ENCODE measurements around the gene FBXO2. TPM values are rescaled to one million over a fixed set of nuclear protein-coding genes. Genes with fewer than 3 reads are reported as not detected.

The FBXO2 gene
- total RNA-seq, 1 experiment from 2014 or later: not detected

- Histone ChIP-seq H3K4me1 (ENCODE audit: insufficient read depth, low read length, poor library complexity, severe bottlenecking) (peaks cover 29% of the 10 kb centered on the region), H3K36me3 (ENCODE audit: insufficient read depth, low read length, poor library complexity, severe bottlenecking) (no peaks in the 10 kb centered on the region), H3K27me3 (replicated peaks; ENCODE audit: insufficient read depth, low read depth, low read length, poor library complexity) (peaks cover 9% of the 10 kb centered on the region), H3K9me3 (ENCODE audit: low read depth, low read length, poor library complexity, severe bottlenecking) (no peaks in the 10 kb centered on the region), H3K27ac (ENCODE audit: low read depth, low read length, poor library complexity, severe bottlenecking) (no peak within 1 kb of the TSS), H3K4me3 (ENCODE audit: low read depth, low read length, poor library complexity, severe bottlenecking) (peak within 1 kb of the TSS; percentile 61)
- intact Hi-C loops (cut with micrococcal nuclease; ENCODE audit: unreplicated experiment): no loop called here
- ChIA-PET POLR2A (ENCODE audit: low non-redundant PET) (no interaction called here), CTCF (interaction anchor here (0.7 kb wide), 1 partner anchor 27 kb away, joined by 3 read pairs; the partner anchor contains the start of gene FBXO6)
- no peak for TF ChIP-seq EZH2 (IDR thresholded peaks at IDR 0.05; ENCODE audit: borderline replicate concordance, low read depth, low read length, poor library complexity, severe bottlenecking)
- TF ChIP-seq CTCF (conservative IDR thresholded peaks at IDR 0.05; ENCODE audit: low read depth, low read length): no peak
- DNase-seq (ENCODE audit: low spot score): peak; percentile 53
- no TSS peak for BruUV-seq (replicated peaks)
Observed at GRCh38 chr1:11691302-11691914, 37.2 kb upstream of the FBXO2 start, which contains the start of gene DRAXIN. Gene DRAXIN (plus strand): TSS chr1:11691710. CDS start chr1:11706259, 14,549 bp downstream.

GRCh38 chr1:11690397-11691301 lies 36.4 kb upstream of the FBXO2 start:
- BruUV-seq (replicated peaks): no TSS peak
- POLR2A ChIA-PET (ENCODE audit: low non-redundant PET): no interaction called here
- DNase-seq (ENCODE audit: low spot score): no peak
- peaks cover 29% of the 10 kb centered on the region for H3K4me1 ChIP-seq (ENCODE audit: insufficient read depth, low read length, poor library complexity, severe bottlenecking)
- no peaks in the 10 kb centered on the region for H3K9me3 ChIP-seq (ENCODE audit: low read depth, low read length, poor library complexity, severe bottlenecking)
- CTCF ChIA-PET: interaction anchor here (0.7 to 1.3 kb wide), 2 partner anchors 20 to 27 kb away, joined by 3 to 6 read pairs; partner anchors contain the start of gene FBXO6
- TF ChIP-seq CTCF (conservative IDR thresholded peaks at IDR 0.05; ENCODE audit: low read depth, low read length): no peak
- TF ChIP-seq EZH2 (IDR thresholded peaks at IDR 0.05; ENCODE audit: borderline replicate concordance, low read depth, low read length, poor library complexity, severe bottlenecking): no peak
- H3K27me3 ChIP-seq (replicated peaks; ENCODE audit: insufficient read depth, low read depth, low read length, poor library complexity): peaks cover 9% of the 10 kb centered on the region
- H3K27ac ChIP-seq (ENCODE audit: low read depth, low read length, poor library complexity, severe bottlenecking): no peak overlapping the region
- H3K36me3 ChIP-seq (ENCODE audit: insufficient read depth, low read length, poor library complexity, severe bottlenecking): no peaks in the 10 kb centered on the region
- intact Hi-C loops (cut with micrococcal nuclease; ENCODE audit: unreplicated experiment): no loop called here
- peak overlapping the region; percentile 61 for H3K4me3 ChIP-seq (ENCODE audit: low read depth, low read length, poor library complexity, severe bottlenecking)

GRCh38 chr1:11688506-11688905 lies 34.3 kb upstream of the FBXO2 start:
- H3K27me3 ChIP-seq (replicated peaks; ENCODE audit: insufficient read depth, low read depth, low read length, poor library complexity): peaks cover 9% of the 10 kb centered on the region
- no peaks in the 10 kb centered on the region for H3K9me3 ChIP-seq (ENCODE audit: low read depth, low read length, poor library complexity, severe bottlenecking)
- TF ChIP-seq EZH2 (IDR thresholded peaks at IDR 0.05; ENCODE audit: borderline replicate concordance, low read depth, low read length, poor library complexity, severe bottlenecking): no peak
- no peak for TF ChIP-seq CTCF (conservative IDR thresholded peaks at IDR 0.05; ENCODE audit: low read depth, low read length)
- peaks cover 49% of the 10 kb centered on the region for H3K4me1 ChIP-seq (ENCODE audit: insufficient read depth, low read length, poor library complexity, severe bottlenecking)
- POLR2A ChIA-PET (ENCODE audit: low non-redundant PET): no interaction called here
- H3K4me3 ChIP-seq (ENCODE audit: low read depth, low read length, poor library complexity, severe bottlenecking): no peak overlapping the region
- intact Hi-C loops (cut with micrococcal nuclease; ENCODE audit: unreplicated experiment): no loop called here
- BruUV-seq (replicated peaks): no TSS peak
- no peaks in the 10 kb centered on the region for H3K36me3 ChIP-seq (ENCODE audit: insufficient read depth, low read length, poor library complexity, severe bottlenecking)
- H3K27ac ChIP-seq (ENCODE audit: low read depth, low read length, poor library complexity, severe bottlenecking): no peak overlapping the region
- DNase-seq (ENCODE audit: low spot score): no peak
- CTCF ChIA-PET: no interaction called here
